Prostate gland (tissue), 2 donors: ENCODE measurements around the gene HSPB6. TPM values are rescaled to one million over a fixed set of nuclear protein-coding genes. Genes with fewer than 3 reads are reported as not detected.

Source experiments
- DNase-seq: peaks from one replicate; pipeline ENCODE4 v3.0.0-alpha.2; 2019; ENCODE audit warnings: low spot score
- H3K27ac ChIP-seq, 2 donors: fragments of 200-600 bp; sonication (generic); 2 replicates each; pipeline ENCODE4 v1.5.1; 2017 to 2019
- H3K27me3 ChIP-seq: fragments of 200-600 bp; sonication (generic); replicated peaks from 2 replicates; pipeline ENCODE4 v1.5.1; 2019; ENCODE audit not compliant: insufficient read depth
- H3K36me3 ChIP-seq, 2 donors: fragments of 200-600 bp; sonication (generic); 1 replicate in 1 of 2; 2 replicates in 1 of 2; pipeline versions ENCODE4 v1.5.1 to v1.8.1; 2017 to 2019
- H3K4me1 ChIP-seq: fragments of 200-600 bp; sonication (generic); replicated peaks from 2 replicates; pipeline ENCODE4 v1.5.1; 2019
- H3K4me3 ChIP-seq, 2 donors: fragments of 200-600 bp; sonication (generic); 2 replicates each; pipeline ENCODE4 v1.5.1; 2017 to 2019
- H3K9me3 ChIP-seq: fragments of 200-600 bp; sonication (generic); 2 replicates; pipeline ENCODE4 v1.5.1; 2017
- CTCF ChIP-seq, 4 experiments: fragments of 200-600 bp in 2 of 4; fragments of 450-650 bp in 2 of 4; sonication (generic) in 2 of 4; IDR thresholded peaks; 1 replicate in 3 of 4; 2 replicates in 1 of 4; pipeline ENCODE4 v1.5.1; 2016 to 2019; ENCODE audit warnings: antibody characterized with exemption in 4 of 4, mild to moderate bottlenecking in 2 of 4, moderate library complexity in 2 of 4
- POLR2A ChIP-seq: fragments of 450-650 bp; IDR thresholded peaks from one replicate; pipeline ENCODE4 v1.6.1; 2016; ENCODE audit warnings: antibody characterized with exemption, mild to moderate bottlenecking
- POLR2AphosphoS5 ChIP-seq: sonication (generic); formaldehyde crosslinking; IDR thresholded peaks from one replicate; pipeline ENCODE4 v1.6.1; 2017; ENCODE audit warnings: antibody characterized with exemption
- WGBS: methylation state at CpG from one replicate; pipeline ENCODE4 v1.1.5; 2018; 5-methylcytosine and 5-hydroxymethylcytosine counted together
- intact Hi-C: fragments of 100-400 bp; cut with DNase I; formaldehyde crosslinking; loops from one replicate; pipeline ENCODE4 v1.14.2; 2022
- total RNA-seq, 2 donors: library from RNA; depleted of rRNA; stranded (reverse); fragments of >200 nt; gene quantifications; one replicate each; pipeline ENCODE4 v1.1.0, GENCODE V29; 2016

The HSPB6 gene
- total RNA-seq, 2 donors from 2014 or later: 32.2 to 78.5 TPM

GRCh38 chr19:35764432-35765315 is 7.8 kb upstream of the HSPB6 start:
- no peak for TF ChIP-seq CTCF (IDR thresholded peaks at IDR 0.05)
- TF ChIP-seq POLR2A: no peak
- Histone ChIP-seq H3K27me3 (no peaks in the 10 kb centered on the region), H3K36me3 (no peaks in the 10 kb centered on the region), H3K4me1 (peaks cover 2% of the 10 kb centered on the region), H3K4me3 (no peak overlapping the region), H3K9me3 (no peaks in the 10 kb centered on the region), H3K27ac (no peak overlapping the region)
- no peak for DNase-seq
- WGBS: 94% methylated on average over 17 of the region's 17 CpGs
- intact Hi-C loops: no loop called here

- no peaks in the 10 kb centered on the region for H3K36me3 ChIP-seq
- no peaks in the 10 kb centered on the region for H3K9me3 ChIP-seq
- H3K27ac ChIP-seq: no peak overlapping the region
- H3K4me3 ChIP-seq: no peak overlapping the region
- intact Hi-C loops: no loop called here
- H3K4me1 ChIP-seq: peaks cover 6% of the 10 kb centered on the region
- whole genome bisulfite sequencing: 94% methylated on average over 4 of the region's 4 CpGs
- DNase-seq: no peak
- TF ChIP-seq CTCF (IDR thresholded peaks at IDR 0.05): no peak
- TF ChIP-seq POLR2A: no peak
- TF ChIP-seq POLR2AphosphoS5: no peak
- no peaks in the 10 kb centered on the region for H3K27me3 ChIP-seq
Measured at GRCh38 chr19:35760711-35761349, 4.0 kb upstream of the HSPB6 start.

GRCh38 chr19:35759697-35760096 is 2.9 kb upstream of the HSPB6 start:
- Histone ChIP-seq H3K4me3 (no peak overlapping the region), H3K4me1 (peaks cover 6% of the 10 kb centered on the region), H3K9me3 (no peaks in the 10 kb centered on the region), H3K27me3 (no peaks in the 10 kb centered on the region), H3K27ac (no peak overlapping the region), H3K36me3 (no peaks in the 10 kb centered on the region)
- intact Hi-C loops: loop anchor here (5.0 to 10.0 kb wide), 2 partner anchors 178 to 295 kb away; partner anchors contain the start of genes LRFN3, THAP8 and WDR62
- WGBS: 83% methylated on average over 2 of the region's 2 CpGs
- no peak for DNase-seq
- TF ChIP-seq CTCF (IDR thresholded peaks at IDR 0.05) (no peak), POLR2A (no peak), POLR2AphosphoS5 (no peak)

- peaks cover 0 to 11% of the 10 kb centered on the region in 2 donors for H3K36me3 ChIP-seq
- H3K27ac ChIP-seq: peak within 1 kb of the TSS; percentile 88 to 93
- no peaks in the 10 kb centered on the region for H3K9me3 ChIP-seq
- WGBS: under 1% methylated on average over 53 of the region's 53 CpGs
- intact Hi-C loops: loop anchor here (5.0 to 10.0 kb wide), 2 partner anchors 179 to 297 kb away; partner anchors contain the start of genes LRFN3, THAP8 and WDR62
- H3K4me3 ChIP-seq: peak within 1 kb of the TSS; percentile 69 to 97
- DNase-seq: peak; percentile 99
- H3K4me1 ChIP-seq: peaks cover 6% of the 10 kb centered on the region
- peak in 1 of 4 experiments; percentile 18 for TF ChIP-seq CTCF (IDR thresholded peaks at IDR 0.05)
- TF ChIP-seq POLR2AphosphoS5: peak; percentile 93
- TF ChIP-seq POLR2A: peak; percentile 72
- no peaks in the 10 kb centered on the region for H3K27me3 ChIP-seq
Measured at GRCh38 chr19:35757749-35758608, 1.1 kb upstream of the HSPB6 start, which contains the start of gene PROSER3. Gene PROSER3 (plus strand): TSS chr19:35758176. CDS start chr19:35758216, 40 bp downstream.
